ENCODE data around the gene PRAC1.

- TF ChIP-seq CTCF (IDR thresholded peaks at IDR 0.05) (no peak), POLR2A (IDR thresholded peaks at IDR 0.05) (no peak)
These were observed 7.3 kb upstream of the PRAC1 start for GRCh38 chr17:48729335-48730239.

Measured in stomach (tissue), 4 donors.